HG03097 (cell line): ENCODE results near the gene MSI1.

Experiments used
- ATAC-seq: cut with Tn5 transposase; IDR thresholded peaks from one replicate; pipeline ENCODE4 v1.9.1; 2021; ENCODE audit not compliant: unreplicated experiment, low FRiP score

Gene MSI1

DNA sequence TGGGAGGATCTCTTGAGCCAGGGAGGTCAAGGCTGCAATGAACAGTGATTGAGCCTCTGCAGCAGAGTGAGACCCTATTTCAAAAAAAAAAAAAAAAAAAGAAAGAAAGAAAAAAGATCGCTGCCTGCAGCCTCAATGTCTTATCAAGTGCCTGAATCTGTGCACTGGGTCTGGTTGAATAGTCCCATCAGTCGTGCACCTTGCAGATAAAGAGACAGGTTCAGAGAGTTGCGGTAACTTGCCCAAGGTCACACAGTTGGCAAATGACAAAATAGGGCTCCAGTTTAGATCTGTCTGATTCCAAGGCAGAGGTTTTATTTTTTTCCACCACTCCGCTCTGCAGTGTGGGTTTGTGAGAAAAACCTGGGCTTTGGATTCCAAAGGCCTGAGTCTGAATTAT, 40.7 kb downstream of the MSI1 start:
- no peak for ATAC-seq

DNA sequence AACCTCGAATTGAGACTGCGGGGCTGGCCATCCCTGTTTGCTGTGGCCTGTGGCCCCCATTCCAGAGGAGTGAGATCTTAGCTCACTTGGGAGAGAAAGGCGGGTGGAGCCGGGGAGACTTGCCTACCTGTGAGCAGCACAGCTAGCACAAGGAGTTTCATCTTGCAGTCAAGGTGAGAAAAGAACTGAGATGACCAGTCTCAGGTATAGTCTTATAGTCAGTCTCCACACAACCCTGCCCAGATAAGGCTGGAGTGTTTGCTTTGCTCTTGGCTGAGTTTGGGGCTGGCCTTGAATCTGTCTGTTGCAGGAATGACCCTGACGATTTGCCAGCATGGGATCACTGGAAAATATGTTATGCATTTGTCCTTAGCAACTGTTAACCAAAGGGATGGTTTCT, 41.4 kb downstream of the MSI1 start, which contains the start of gene PLA2G1B:
Gene PLA2G1B, minus strand, starts transcription at position 187 of the 400 bp plus-strand sequence. Its CDS starts 26 bp downstream, at position 161.
- ATAC-seq: no peak

DNA sequence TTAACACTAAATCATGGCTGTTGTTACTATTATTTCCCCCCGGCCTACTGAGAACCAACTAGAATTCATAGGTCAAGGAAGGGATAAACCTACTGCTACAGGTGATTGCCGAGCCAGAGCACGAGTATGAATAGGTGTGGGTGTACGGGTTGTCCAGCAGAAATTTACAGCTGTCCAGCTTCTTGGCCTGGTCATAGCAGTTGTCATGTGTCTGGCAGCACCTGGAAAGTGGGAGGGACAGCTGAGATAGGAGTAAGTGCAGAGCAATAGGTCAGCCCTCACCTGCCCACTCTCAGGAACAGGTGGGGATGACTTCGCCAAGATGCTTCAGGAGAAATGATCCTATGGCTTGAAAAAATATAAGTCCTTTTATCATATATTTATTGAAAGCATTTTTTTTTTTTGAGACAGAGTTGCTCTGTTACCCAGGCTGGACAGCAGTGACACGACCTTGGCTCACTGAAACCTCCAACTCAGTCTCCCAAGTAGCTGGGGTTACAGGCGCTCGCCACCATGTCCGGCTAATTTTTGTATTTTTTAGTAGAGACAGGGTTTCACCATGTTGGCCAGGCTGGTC, 44.0 kb downstream of the MSI1 start:
- no peak for ATAC-seq

DNA sequence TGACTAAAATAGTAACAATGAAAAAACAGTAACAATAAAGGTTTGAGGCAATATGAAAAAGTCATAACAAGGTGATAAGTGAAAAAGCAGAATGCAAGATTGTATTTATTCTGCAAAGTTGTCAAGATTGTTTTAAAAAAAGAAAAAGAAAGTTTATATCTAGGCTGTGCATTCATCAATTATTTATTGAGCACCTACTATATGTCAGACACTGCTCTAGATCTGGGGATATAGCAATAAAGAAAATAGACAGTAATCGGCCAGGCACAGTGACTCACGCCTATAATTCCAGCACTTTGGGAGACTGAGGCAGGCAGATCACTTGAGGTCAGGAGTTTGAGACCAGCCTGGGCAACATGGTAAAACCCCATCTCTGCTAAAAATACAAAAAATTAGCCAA, 45.2 kb downstream of the MSI1 start:
- ATAC-seq: no peak

DNA sequence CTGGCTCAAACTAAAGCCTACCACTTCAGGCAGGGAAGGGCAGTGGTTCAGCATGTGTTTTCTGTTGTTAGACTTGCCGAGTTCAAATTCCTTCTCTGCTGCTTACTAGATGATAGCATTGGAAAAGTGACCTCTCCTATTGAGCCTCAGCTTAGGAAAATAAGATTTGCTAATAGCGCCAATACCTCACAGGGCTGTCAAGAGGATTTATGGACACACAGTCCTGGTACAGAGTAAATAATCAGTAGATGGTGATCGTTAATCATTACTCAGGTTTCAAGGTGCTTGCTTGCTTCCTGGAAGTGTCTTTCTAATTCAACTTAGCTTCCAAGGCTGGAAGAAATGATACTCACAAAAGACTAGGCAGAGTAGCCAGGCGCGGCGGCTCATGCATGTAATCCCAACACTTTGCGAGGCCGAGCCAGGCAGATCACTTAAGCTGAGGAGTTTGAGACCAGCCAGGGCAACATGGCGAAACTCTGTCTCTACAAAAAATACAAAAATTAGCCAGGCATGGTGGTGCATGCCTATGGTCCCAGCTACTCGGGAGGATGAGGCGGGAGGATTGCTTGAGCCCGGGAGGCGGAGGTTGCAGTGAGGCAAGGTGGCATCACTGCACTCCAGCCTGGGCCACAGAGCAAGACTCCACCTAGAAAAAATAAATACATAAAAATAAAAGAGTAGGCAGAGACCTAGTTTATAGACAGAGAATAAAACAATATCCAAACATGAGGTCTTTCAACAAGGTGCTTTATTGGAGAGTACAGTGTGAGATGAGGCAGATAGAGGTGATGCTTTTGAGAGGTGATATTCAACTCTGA, 47.4 kb downstream of the MSI1 start:
- ATAC-seq: no peak

DNA sequence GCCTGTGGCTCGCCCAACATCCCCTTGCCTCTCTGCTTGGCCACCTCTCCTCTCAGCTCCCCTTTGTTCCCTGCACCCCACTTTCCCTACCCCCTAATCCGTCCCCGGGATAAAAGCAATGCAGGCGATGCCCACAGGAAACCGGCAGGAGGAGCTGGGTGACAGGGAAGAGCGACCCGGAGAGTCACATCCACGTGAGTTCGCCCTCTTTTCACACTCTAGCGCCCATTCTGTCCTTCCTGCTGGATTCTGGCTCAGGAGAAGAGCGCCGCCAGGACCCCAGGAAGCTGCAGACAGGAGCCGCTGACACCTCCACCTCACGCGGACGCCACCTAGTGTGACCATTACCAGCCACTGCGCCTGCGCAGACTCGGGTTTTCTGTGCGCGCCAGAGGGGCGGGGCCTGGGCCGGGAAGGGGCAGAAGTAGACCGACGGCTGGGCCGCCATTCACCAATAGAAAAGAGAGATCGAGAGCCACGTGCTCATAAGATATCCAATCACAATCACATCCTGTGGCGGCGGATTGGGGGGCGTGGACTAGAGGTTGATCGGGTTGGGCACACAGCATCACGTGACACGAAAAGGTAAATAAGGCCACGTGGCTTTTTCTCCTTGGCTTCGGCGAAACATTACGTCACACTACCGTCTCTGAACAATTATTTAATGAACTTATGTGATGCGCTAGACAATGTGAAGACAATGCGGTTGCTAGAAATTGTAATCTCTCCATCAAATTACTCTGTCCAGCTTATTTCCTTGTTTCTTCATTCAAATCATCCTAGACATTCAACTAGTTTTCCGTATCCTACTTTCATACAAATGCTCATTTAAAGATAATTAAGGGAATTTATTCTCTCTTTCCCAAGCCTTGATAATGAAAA, 51.5 kb downstream of the MSI1 start:
- ATAC-seq: peak; percentile 97

DNA sequence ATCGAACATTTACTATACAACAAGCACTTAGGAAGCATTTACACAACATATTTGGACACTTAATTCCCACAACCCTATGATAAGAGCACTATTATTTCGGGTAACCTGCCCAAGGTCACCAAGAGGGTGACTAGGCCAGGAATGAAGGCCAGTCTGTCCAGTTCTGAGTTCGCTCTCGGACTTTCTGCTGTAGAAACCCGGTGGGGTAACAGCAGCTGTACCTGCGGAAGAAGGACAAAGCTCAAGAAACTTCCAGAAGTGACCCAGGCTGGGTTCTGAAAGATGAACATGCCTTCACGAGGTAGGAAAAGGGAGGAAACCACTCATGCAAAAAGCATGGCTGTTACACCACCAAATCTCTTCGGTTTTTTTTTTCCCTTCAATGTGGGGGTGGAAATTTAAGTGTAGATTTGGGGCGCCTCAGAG, 52.2 kb downstream of the MSI1 start:
- ATAC-seq: no peak

DNA sequence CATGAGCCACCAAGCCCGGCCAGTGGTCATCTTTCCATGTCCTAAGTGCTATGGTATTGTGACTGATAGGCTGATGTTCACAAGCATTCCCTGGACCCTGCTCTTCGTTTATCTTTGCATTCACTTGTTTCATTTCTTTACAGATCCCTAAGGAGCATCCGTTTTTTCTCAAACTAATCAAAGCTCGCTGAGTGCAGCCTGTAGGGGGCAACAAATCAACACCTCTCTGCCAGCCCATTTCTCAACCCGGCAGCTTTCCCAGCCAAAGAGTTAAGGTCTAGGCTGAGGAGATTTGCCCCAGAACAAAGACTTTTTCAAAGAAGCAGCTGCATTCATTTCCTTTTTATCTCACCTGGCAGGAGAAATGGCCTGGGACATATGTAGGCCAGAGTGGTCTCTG, 54.7 kb downstream of the MSI1 start:
- no peak for ATAC-seq

DNA sequence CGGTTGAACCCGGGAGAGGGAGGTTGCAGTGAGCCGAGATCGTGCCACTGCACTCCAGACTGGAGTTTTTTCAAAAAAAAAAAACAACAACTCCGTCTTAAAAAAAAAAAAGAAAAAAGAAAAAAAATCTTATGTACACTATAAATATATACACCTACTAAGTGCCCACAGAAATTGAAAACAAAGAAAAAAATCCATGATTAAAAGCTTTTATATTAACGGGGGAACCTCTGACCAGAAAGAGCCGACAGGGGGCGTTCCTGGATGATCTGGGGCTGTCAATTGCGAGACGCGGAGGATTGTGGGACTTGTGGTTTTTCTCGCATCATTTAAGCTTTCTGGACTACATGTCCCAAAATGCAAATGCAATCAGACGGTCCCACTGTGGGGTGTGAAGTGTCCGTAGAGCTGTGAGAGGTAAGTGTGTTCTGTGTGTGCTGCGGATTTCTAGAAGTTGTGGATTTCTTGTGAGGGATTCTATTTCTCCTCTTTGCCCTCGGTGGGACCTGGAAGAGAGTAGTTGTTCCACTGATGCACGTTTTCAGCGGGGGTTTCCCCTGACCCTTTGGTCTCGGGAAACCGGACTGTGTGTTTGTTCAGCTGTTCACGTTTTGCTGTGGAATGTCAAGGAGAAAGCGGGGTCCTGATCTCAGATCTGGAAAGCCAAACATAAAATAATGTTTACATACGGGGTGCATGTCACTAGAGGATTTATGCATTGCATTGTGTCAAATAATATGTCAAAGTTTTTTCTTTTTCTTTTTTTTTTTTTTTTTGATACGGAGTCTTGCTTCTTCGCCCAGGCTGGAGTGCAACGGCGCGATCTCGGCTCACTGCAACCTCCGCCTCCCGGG, 66.8 kb downstream of the MSI1 start, which contains the start of gene SIRT4:
Gene SIRT4, plus strand, starts transcription at position 360 of the 854 bp plus-strand sequence. CDS start 1,241 bp downstream, outside the sequence.
- peak; percentile 78 for ATAC-seq

DNA sequence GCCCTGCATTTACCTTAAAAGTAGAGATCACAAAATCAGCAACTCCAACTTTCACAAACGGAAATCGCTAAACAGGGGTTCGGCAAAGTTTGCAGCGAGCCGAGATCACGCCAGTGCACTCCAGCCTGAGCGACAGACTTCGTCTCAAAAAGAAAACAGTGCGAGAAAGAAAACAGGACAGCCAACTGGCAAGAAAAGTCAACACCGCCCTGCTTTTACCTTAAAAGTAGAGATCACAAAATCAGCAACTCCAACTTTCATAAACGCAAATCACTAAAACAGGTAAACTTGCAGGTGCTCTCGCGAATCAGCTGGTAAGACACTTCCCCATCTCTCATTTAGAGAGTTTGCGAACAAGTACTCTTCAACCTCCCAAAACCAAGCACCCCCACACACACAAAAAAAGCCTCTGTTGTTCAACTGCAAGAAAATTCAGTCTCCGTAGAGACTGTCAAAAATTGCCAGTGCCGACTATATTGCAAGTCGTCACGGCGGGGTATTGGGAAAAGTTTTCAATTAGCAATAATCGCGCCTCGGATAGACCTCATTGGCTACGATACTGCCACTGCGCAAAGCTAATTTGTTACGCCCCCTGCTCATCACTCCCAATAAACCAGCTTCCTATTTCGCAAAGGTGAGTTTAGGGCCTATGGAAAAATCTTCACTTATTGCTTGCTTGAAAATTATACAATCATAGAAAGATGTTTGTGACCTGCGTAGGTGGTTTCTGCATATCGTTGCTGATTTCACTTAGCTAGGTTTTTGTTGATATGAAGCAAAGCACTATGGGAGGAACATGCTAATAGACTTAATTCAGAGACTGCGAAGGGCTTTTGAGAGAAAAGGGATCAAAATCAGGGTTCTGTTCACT, 76.1 kb downstream of the MSI1 start, which contains the start of gene RNU4-1:
Gene RNU4-1, minus strand, starts transcription at position 577 of the 871 bp plus-strand sequence.
- peak; percentile 43 for ATAC-seq

DNA sequence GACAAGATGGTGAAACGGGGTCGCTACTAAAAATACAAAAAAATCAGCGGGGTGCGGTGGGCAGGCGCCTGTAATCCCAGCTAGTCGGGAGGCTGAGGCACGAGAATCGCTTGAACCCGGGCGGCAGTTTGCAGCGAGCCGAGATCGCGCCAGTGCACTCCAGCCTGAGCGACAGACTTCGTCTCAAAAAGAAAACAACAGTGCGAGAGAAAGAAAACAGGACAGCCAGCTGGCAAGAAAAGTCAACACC, 76.6 kb downstream of the MSI1 start:
- ATAC-seq: peak; percentile 1
